Transverse colon (tissue), 4 donors: Measurements from ENCODE around the gene KNL1. TPM values are rescaled to one million over a fixed set of nuclear protein-coding genes. Genes with fewer than 3 reads are reported as not detected.
"Not testable (repeated sequence)": the region's sequence is repeated elsewhere in the genome, so short reads cannot be mapped to it uniquely, and the experiment has no call there.

Experiments
- DNase-seq: peaks from one replicate; pipeline ENCODE4 v3.0.0-alpha.2; 2019
- H3K27ac ChIP-seq, 4 donors: fragments of 200-600 bp; sonication (generic); 2 replicates each; pipeline ENCODE4 v1.5.1; 2016 to 2018; ENCODE audit warnings: inconsistent platforms in 4 of 4
- H3K27me3 ChIP-seq: fragments of 200-600 bp; sonication (generic); 2 replicates; pipeline ENCODE4 v1.5.1; 2017; ENCODE audit warnings: inconsistent platforms
- H3K36me3 ChIP-seq, 4 donors: fragments of 200-600 bp; sonication (generic); 2 replicates each; pipeline ENCODE4 v1.5.1; 2017 to 2019; ENCODE audit warnings: inconsistent platforms in 4 of 4
- H3K4me1 ChIP-seq, 4 donors: fragments of 200-600 bp; sonication (generic); 2 replicates each; pipeline ENCODE4 v1.5.1; 2017 to 2020; ENCODE audit warnings: inconsistent platforms in 4 of 4
- H3K4me3 ChIP-seq, 4 donors: fragments of 200-600 bp; sonication (generic); 1 replicate in 1 of 4; 2 replicates in 3 of 4; pipeline versions ENCODE4 v1.5.1 to v1.6.1; 2017 to 2019; ENCODE audit warnings: inconsistent platforms in 4 of 4
- H3K9me3 ChIP-seq, 2 donors: fragments of 200-600 bp; sonication (generic); 2 replicates each; pipeline ENCODE4 v1.5.1; 2017 to 2019; ENCODE audit warnings: inconsistent platforms in 2 of 2
- CTCF ChIP-seq, 5 experiments: fragments of 200-600 bp in 3 of 5; fragments of 450-650 bp in 2 of 5; sonication (generic) in 3 of 5; IDR thresholded peaks; 1 replicate in 2 of 5; 2 replicates in 3 of 5; pipeline ENCODE4 v1.5.1; 2016 to 2017; ENCODE audit warnings: antibody characterized with exemption in 5 of 5, inconsistent platforms in 3 of 5, mild to moderate bottlenecking in 2 of 5, moderate library complexity in 1 of 5
- EP300 ChIP-seq: sonication (generic); formaldehyde crosslinking; IDR thresholded peaks from one replicate; pipeline ENCODE4 v1.6.1; 2017; ENCODE audit warnings: antibody characterized with exemption, low read depth
- POLR2A ChIP-seq: fragments of 450-650 bp; IDR thresholded peaks from one replicate; pipeline ENCODE4 v1.6.1; 2016; ENCODE audit warnings: antibody characterized with exemption, mild to moderate bottlenecking, moderate library complexity
- POLR2AphosphoS5 ChIP-seq, 3 donors: sonication (generic); formaldehyde crosslinking; IDR thresholded peaks; one replicate each; pipeline ENCODE4 v1.6.1; 2016; ENCODE audit warnings: antibody characterized with exemption in 3 of 3
- WGBS, 2 donors: methylation state at CpG; one replicate each; pipeline ENCODE4 v1.1.5; 2018; ENCODE audit warnings: low coverage in 1 of 2; 5-methylcytosine and 5-hydroxymethylcytosine counted together
- in situ Hi-C, 4 donors: fragments of 200-750 bp; cut with MboI; loops; one replicate each; pipeline versions ENCODE4 v1.15.0 to v1.15.1; 2017; ENCODE audit warnings: low sequenced_read_pairs in 3 of 4, low pct_ligation_motif_present in 1 of 4, low pct_unique_long_range_greater_than_20kb in 1 of 4
- intact Hi-C: fragments of 100-400 bp; cut with DNase I; formaldehyde crosslinking; loops from one replicate; pipeline ENCODE4 v1.15.1; 2023; ENCODE audit warnings: low total_unique reads
- total RNA-seq, 4 donors: library from RNA; depleted of rRNA; stranded (reverse); fragments of >200 nt; gene quantifications; one replicate each; pipeline ENCODE4 v1.1.0, GENCODE V29; 2016

The KNL1 gene
- total RNA-seq, 4 donors from 2014 or later = 3.4 to 7.6 (median 3.9) TPM

GRCh38 chr15:40567111-40567510 is 26.9 kb upstream of the KNL1 start:
- intact Hi-C loops (no loop called here), in situ Hi-C loops (no loop called here)
- Histone ChIP-seq H3K36me3 (no peaks in the 10 kb centered on the region), H3K27me3 (no peaks in the 10 kb centered on the region), H3K4me1 (peaks cover 17 to 34% (median 24%) of the 10 kb centered on the region in 4 donors), H3K9me3 (no peaks in the 10 kb centered on the region), H3K27ac (no peak overlapping the region), H3K4me3 (no peak overlapping the region)
- no peak for DNase-seq
- no peak for TF ChIP-seq POLR2AphosphoS5 (IDR thresholded peaks at IDR 0.05)
- no peak for TF ChIP-seq POLR2A
- TF ChIP-seq EP300 = no peak
- TF ChIP-seq CTCF (IDR thresholded peaks at IDR 0.05) = no peak
- 47% methylated on average over 7 of the region's 7 CpGs; no CpG with 5 or more reads in 1 of the 2 donors for WGBS, 2 donors

- intact Hi-C loops = no loop called here
- in situ Hi-C loops = no loop called here
Observed at GRCh38 chr15:40569129-40569953, 24.7 kb upstream of the KNL1 start, which contains the start of gene RPUSD2. Gene RPUSD2 (plus strand): TSS chr15:40569299. CDS start chr15:40569338, 39 bp downstream.

GRCh38 chr15:40575113-40575512 is 18.9 kb upstream of the KNL1 start:
- H3K4me3 ChIP-seq = no peak overlapping the region
- peaks cover 5 to 13% (median 10%) of the 10 kb centered on the region in 4 donors for H3K4me1 ChIP-seq
- intact Hi-C loops = no loop called here
- no peaks in the 10 kb centered on the region for H3K9me3 ChIP-seq
- H3K27me3 ChIP-seq = no peaks in the 10 kb centered on the region
- no peak overlapping the region for H3K27ac ChIP-seq
- TF ChIP-seq CTCF (IDR thresholded peaks at IDR 0.05) (no peak), POLR2A (no peak), EP300 (no peak), POLR2AphosphoS5 (IDR thresholded peaks at IDR 0.05) (no peak)
- in situ Hi-C loops = loop anchor here in 1 of 4 donors (25.0 kb wide), 1 partner anchor 187 kb away; the partner anchor contains the start of genes C15orf62, GCHFR and RMDN3
- H3K36me3 ChIP-seq = peaks cover 0 to 9% (median 2%) of the 10 kb centered on the region in 4 donors
- no peak for DNase-seq

More at GRCh38 chr15:40569129-40569953, 24.7 kb upstream of the KNL1 start, which contains the start of gene RPUSD2:
- H3K4me3 ChIP-seq = peak within 1 kb of the TSS; percentile 71 to 90 (median 76)
- H3K27me3 ChIP-seq = no peaks in the 10 kb centered on the region
- DNase-seq = peak; percentile 95
- peaks cover 14 to 22% (median 17%) of the 10 kb centered on the region in 4 donors for H3K4me1 ChIP-seq
- H3K27ac ChIP-seq = peak within 1 kb of the TSS; percentile 84 to 91 (median 86)
- 0 to 1% methylated on average over 1 to 59 of the region's 62 CpGs for WGBS, 2 donors
- TF ChIP-seq POLR2A (peak; percentile 86), CTCF (IDR thresholded peaks at IDR 0.05) (no peak), EP300 (no peak), POLR2AphosphoS5 (IDR thresholded peaks at IDR 0.05) (peak; percentile 90 to 96 (median 96))
- peaks cover 0 to 9% (median under 1%) of the 10 kb centered on the region in 4 donors for H3K36me3 ChIP-seq
- H3K9me3 ChIP-seq = no peaks in the 10 kb centered on the region

- intact Hi-C loops, H3K4me1 ChIP-seq, DNase-seq, H3K27me3 ChIP-seq, H3K36me3 ChIP-seq, H3K4me3 ChIP-seq, H3K9me3 ChIP-seq, H3K27ac ChIP-seq: not testable (repeated sequence)
- in situ Hi-C loops = loop anchor here in 1 of 4 donors (25.0 kb wide), 1 partner anchor 185 kb away; the partner anchor contains the start of genes C15orf62, GCHFR and RMDN3
- WGBS, 2 donors = 97 to 99% methylated on average over 5 of the region's 5 CpGs
Observed at GRCh38 chr15:40576914-40577313, 17.1 kb upstream of the KNL1 start.
